ENCODE measurements around the gene IDUA. TPM values are rescaled to one million over a fixed set of nuclear protein-coding genes. Genes with fewer than 3 reads are reported as not detected.

IDUA gene
- total and polyA plus RNA-seq, 8 donors = 8.8 to 278 (median 21.7) TPM

DNA sequence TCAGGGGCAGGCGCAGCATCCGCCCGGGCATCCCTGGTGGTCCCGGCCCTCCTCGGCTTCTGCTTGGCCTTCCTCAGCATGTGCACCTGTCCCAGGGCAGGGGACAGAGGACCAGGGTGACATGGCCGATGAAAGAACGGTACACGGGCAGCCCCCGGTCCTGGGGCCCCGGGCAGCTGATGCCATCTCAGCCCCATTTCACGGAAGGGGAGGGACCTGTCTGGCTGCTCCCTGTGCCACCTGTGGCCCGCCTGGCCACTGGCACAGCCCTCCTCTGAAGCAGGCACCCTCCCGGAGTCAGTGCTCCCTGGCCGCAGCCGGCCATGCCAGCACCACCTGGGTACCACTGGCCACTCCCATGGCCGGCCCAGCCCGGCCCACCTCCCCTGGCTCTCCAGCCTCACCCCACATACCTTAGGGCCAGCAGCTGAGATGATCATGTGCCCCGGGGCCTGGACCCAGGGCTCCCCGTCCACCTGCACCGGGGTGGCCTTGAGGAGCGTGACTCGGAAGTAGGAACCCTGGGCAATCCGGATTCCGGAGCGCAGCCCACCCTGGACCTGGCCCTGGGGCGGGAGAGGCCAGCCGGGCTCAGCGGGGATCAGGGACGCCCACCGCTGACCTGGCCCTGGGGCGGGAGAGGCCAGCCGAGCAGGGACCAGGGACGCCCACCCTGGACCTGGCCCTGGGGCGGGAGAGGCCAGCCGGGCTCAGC is 26.1 kb upstream of the IDUA start:
- H3K36me3 ChIP-seq = peaks cover 16 to 93% (median 88%) of the 10 kb centered on the region in 4 donors
- WGBS, 5 donors = 86 to 93% (median 91%) methylated on average over 23 to 35 of the region's 35 CpGs
- H3K27me3 ChIP-seq = no peaks in the 10 kb centered on the region
- intact Hi-C loops (cut with DNase I; ENCODE audit: low total_unique reads) = no loop called here
- DNase-seq = peak in 1 of 2 donors; percentile 6
- H3K4me1 ChIP-seq = no peaks in the 10 kb centered on the region
- no peak overlapping the region for H3K4me3 ChIP-seq
- TF ChIP-seq POLR2A (IDR thresholded peaks at IDR 0.05) = no peak
- TF ChIP-seq POLR2AphosphoS5 (IDR thresholded peaks at IDR 0.05) = no peak
- no peak for TF ChIP-seq EP300 (IDR thresholded peaks at IDR 0.05)
- TF ChIP-seq CTCF (IDR thresholded peaks at IDR 0.05) = no peak
- no peak overlapping the region for H3K27ac ChIP-seq
- H3K9me3 ChIP-seq = no peaks in the 10 kb centered on the region

GRCh38 chr4:961351-962230 is 25.3 kb upstream of the IDUA start:
- WGBS, 5 donors = 78 to 93% (median 87%) methylated on average over 13 to 52 of the region's 52 CpGs
- peaks cover 24 to 93% (median 88%) of the 10 kb centered on the region in 4 donors for H3K36me3 ChIP-seq
- TF ChIP-seq CTCF (IDR thresholded peaks at IDR 0.05) = no peak
- TF ChIP-seq EP300 (IDR thresholded peaks at IDR 0.05) = no peak
- TF ChIP-seq POLR2AphosphoS5 (IDR thresholded peaks at IDR 0.05) = no peak
- no peak for TF ChIP-seq POLR2A (IDR thresholded peaks at IDR 0.05)
- intact Hi-C loops (cut with DNase I; ENCODE audit: low total_unique reads) = no loop called here
- H3K27ac ChIP-seq = no peak overlapping the region
- H3K4me3 ChIP-seq = no peak overlapping the region
- H3K27me3 ChIP-seq = no peaks in the 10 kb centered on the region
- H3K9me3 ChIP-seq = no peaks in the 10 kb centered on the region
- no peaks in the 10 kb centered on the region for H3K4me1 ChIP-seq
- DNase-seq = peak in 1 of 2 donors; percentile 49

- WGBS, 5 donors = 90 to 93% (median 91%) methylated on average over 41 to 54 of the region's 54 CpGs
- peaks cover 25 to 93% (median 88%) of the 10 kb centered on the region in 4 donors for H3K36me3 ChIP-seq
- H3K9me3 ChIP-seq = no peaks in the 10 kb centered on the region
- no peak overlapping the region for H3K4me3 ChIP-seq
- H3K27ac ChIP-seq = no peak overlapping the region
- intact Hi-C loops (cut with DNase I; ENCODE audit: low total_unique reads) = no loop called here
- peaks cover under 1 to 4% (median under 1%) of the 10 kb centered on the region in 4 donors for H3K4me1 ChIP-seq
- H3K27me3 ChIP-seq = peaks cover 0 to under 1% (median 0%) of the 10 kb centered on the region in 3 donors
- TF ChIP-seq EP300 (IDR thresholded peaks at IDR 0.05) = no peak
- TF ChIP-seq POLR2AphosphoS5 (IDR thresholded peaks at IDR 0.05) = no peak
- no peak for TF ChIP-seq POLR2A (IDR thresholded peaks at IDR 0.05)
- TF ChIP-seq CTCF (IDR thresholded peaks at IDR 0.05) = no peak
- DNase-seq = peak in 1 of 2 donors; percentile 5
Measured at GRCh38 chr4:962231-963208, 24.3 kb upstream of the IDUA start.
